Epithelial cell of prostate (primary cell): ENCODE measurements around the gene CMTM8.
A peak's percentile ranks its signal among the peaks of the same experiment; 100 is the strongest.
"Not testable (repeated sequence)": the region's sequence is repeated elsewhere in the genome, so short reads cannot be mapped to it uniquely, and the experiment has no call there.

Experiments
- DNase-seq: peaks from one replicate; pipeline ENCODE4 v3.0.0-alpha.2; 2011; ENCODE audit warnings: low read depth, low spot score
- H3K27ac ChIP-seq: fragments of 450-650 bp; 2 replicates; pipeline ENCODE4 v1.5.1; 2017; ENCODE audit warnings: mild to moderate bottlenecking

Gene CMTM8

GRCh38 chr3:32238453-32239306, at the start of gene CMTM8:
TSS of gene CMTM8 (plus strand) at chr3:32238680. CDS start at chr3:32238973, 293 bp downstream.
- no peak within 1 kb of the TSS for H3K27ac ChIP-seq
- no peak for DNase-seq

- no peak overlapping the region for H3K27ac ChIP-seq
- no peak for DNase-seq
Observed at GRCh38 chr3:32189693-32190092, 48.8 kb upstream of the CMTM8 start.

- H3K27ac ChIP-seq, DNase-seq: not testable (repeated sequence)
Observed at GRCh38 chr3:32190556-32190955, 47.9 kb upstream of the CMTM8 start.

DNA sequence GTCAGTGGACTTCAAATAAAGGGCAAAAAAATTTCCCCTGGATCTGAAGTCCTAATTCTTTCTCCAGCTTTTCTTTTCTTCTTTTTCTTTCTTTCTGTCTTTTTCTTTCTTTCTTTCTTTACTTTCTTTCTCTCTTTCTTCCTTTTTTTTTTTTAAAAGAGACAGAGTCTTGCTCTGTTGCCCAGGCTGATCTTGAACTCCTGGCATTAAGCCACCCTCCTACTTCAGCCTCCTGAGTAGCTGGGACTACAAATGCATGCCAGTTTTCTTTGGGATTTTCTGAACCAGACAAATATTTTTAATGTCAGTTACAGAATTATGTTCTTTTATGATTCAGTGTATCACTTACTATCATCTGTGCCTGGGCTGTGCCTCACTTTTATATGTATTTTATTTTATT, 45.4 kb upstream of the CMTM8 start:
- no peak overlapping the region for H3K27ac ChIP-seq
- no peak for DNase-seq

- DNase-seq, result no peak
- H3K27ac ChIP-seq, result no peak overlapping the region
Observed at GRCh38 chr3:32194653-32195052, 43.8 kb upstream of the CMTM8 start.

GRCh38 chr3:32195995-32196540, 42.4 kb upstream of the CMTM8 start:
- no peak for DNase-seq
- no peak overlapping the region for H3K27ac ChIP-seq

- H3K27ac ChIP-seq, result no peak overlapping the region
- DNase-seq, result no peak
Observed at GRCh38 chr3:32197991-32198390, 40.5 kb upstream of the CMTM8 start.

DNA sequence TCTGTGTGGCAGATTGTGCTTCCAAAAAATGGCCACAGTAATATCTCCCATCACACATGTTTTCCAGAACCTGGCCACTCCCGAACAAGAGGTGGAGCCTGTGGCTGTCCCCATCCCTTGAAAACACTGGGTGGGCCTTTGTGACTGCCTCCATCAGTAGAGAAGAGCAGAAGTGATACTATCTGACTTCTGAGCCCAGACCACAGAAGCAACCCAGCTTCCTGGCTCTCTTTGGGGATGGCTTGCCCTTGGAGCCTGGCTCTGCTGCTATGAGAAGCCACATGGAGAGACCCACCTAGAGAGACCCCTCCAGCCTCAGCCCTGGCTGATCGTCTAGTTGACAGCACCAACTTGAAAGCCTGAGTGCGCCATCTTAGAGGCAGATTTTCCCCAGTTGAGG, 39.8 kb upstream of the CMTM8 start:
- no peak overlapping the region for H3K27ac ChIP-seq
- DNase-seq, result no peak

DNA sequence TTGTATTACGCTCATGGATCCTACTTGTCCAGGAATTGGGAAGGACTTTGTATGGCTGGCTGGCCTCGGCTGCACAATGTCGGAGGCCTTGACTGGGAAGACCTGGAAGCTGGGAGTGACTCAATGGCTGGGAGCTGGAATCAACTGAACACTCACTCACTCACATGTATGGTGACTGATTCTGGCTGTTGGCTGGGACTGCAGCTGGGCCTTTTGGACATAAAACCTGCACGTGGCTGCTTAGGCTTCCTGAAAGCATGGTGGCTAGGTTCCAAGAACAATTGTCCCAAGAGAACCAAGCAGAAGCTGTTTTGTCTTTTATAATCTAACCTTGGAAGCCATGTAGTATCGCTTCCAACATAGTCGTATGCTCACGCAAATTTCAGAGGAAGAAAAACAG, 38.0 kb upstream of the CMTM8 start:
- DNase-seq, result no peak
- H3K27ac ChIP-seq, result no peak overlapping the region

DNA sequence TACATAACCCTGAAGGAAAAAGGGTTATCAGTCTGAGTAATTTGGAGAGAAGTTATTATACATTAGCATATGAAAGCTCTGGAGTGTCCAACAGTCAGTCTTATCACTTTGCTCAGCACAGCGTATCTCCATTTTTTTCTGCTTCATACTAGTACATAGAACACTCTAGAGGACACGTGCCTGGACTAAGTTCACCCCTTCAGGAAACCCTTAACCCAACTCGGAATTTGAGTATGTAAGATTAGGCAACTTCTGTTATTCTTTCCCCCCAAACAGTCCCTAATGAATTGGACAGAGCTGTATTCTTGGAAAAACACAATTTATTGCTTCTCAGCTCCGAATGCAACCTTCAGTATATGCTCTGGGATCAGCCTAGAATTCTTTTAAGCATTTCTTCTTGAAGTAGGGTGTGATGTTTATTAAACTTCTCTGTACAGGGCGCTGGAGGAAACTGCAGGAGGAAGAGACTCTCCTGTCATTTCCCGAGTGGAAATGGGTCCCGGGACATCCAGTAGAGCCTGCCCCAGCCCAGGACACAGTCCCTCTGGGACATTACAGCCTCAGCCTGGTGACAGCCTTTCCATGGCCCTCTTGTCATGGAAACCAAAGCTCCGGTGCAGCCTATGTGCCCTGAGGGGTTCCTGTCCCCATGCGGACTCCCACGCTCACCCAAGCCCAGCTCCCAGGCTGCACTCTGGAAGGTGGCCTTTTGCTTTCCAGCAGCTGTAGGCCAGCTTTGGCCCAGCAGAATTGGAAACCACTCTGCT, 37.3 kb upstream of the CMTM8 start:
- H3K27ac ChIP-seq, result no peak overlapping the region
- no peak for DNase-seq

GRCh38 chr3:32202496-32202895, 36.0 kb upstream of the CMTM8 start:
- no peak for DNase-seq
- no peak overlapping the region for H3K27ac ChIP-seq

DNA sequence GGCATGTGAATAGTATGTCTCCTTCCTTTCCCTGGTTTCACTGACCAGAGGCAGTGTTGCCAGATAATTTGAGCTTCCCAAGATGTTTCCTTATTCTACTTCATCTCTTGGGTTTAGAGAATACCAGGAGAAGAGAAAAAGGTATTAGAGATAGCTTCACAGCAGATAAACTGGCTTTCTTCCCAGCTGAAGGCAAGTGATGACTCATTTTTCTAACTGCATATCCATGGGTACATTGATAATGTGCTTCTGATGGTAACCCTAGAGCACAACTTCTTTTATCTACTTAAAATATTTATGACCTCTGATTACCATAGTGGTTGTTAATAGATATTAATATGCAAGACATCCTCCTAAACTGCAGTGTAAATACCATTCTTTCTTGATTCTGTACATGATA, 34.6 kb upstream of the CMTM8 start:
- DNase-seq, result no peak
- H3K27ac ChIP-seq, result no peak overlapping the region

GRCh38 chr3:32208447-32208846, 30.0 kb upstream of the CMTM8 start:
- H3K27ac ChIP-seq, result no peak overlapping the region
- no peak for DNase-seq

DNA sequence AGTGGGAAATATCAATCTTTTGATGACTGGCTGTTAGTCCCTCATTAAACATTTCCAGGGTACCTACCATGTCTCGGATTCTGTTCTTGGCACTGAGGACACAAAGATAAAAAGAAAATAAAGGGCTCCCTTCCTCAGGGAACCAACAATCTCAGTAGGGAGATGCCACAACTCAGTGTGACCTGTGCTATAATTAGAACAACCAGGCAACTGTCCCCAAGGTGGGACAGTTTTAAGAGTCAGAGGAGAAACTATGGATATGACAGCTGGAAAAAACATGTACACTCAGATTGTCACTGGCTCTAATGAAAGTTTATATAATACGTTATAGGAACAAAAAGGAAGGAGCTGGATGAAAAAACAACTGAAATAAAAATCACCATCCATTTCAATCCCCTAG, 23.3 kb upstream of the CMTM8 start:
- no peak overlapping the region for H3K27ac ChIP-seq
- no peak for DNase-seq

DNA sequence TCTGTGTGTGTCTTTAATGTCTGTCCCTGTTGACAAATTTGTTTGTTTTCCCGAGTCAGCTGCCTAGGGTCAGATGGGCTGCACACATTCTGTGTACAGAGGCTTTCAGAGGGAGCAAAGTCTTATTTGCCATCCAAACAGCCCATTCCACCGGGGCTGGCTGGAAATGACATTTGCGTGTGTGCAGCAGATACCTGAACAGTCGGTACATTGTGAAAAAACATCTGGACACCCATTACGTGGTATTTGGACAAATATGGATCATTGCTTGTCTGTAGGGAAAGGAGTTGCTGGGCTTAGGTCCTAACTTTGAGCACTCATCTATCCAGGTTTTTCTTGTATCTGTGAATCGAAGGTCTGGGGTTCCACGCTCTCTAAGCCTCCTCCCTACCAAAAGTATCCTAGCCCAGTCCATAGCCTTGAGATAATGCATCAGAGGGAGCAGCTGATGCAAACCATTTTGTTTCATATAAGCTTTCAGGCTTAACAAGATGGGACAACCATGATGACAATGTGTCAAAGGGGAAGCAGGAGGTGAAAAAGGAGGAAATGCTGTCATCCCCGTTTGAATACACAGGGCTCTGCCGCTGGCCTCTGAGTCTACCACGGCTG, 22.2 kb upstream of the CMTM8 start:
- DNase-seq, result no peak
- H3K27ac ChIP-seq, result no peak overlapping the region

- DNase-seq, result no peak
- no peak overlapping the region for H3K27ac ChIP-seq
Observed at GRCh38 chr3:32217339-32217738, 21.1 kb upstream of the CMTM8 start.

- no peak overlapping the region for H3K27ac ChIP-seq
- DNase-seq, result no peak
Observed at GRCh38 chr3:32219537-32219936, 18.9 kb upstream of the CMTM8 start.

DNA sequence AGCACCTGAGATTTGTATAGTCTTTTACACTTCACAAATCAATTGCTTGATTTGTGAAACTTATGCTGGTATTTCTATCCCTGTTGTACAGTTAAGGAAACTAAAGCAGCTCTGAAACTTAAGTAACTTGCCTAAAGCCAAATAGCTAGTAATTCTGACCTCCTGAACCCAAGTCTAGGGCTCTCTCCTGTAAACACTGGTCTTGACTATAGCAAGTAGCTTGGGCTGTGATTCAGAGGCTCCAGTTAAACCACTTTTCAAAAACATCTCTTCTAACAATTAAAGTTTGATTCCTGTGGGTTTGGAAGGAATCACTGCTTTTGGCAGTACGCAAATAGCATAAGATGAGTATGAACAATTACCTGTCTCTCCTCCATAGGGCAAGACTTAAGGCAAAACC, 18.5 kb upstream of the CMTM8 start:
- no peak overlapping the region for H3K27ac ChIP-seq
- DNase-seq, result peak; percentile 36

DNA sequence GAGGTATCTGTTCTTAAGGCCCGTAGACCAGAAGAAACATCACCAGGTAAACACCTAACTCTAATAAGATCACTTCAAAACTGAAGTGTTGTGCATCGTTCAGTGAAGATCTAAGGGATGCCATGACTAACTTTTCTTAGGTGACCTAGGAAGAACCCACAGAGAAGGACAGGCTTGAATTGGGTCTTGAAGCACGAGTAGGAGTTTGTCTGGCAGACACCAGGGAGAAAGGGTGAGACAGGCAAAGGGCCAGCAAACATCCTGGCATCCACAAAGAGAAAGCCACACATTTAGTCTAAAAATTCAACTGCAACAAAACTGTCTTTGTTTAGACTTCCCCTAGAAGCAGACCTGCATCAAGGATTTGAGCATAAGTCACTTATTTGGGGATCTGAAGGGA, 15.5 kb upstream of the CMTM8 start:
- H3K27ac ChIP-seq, result no peak overlapping the region
- no peak for DNase-seq

DNA sequence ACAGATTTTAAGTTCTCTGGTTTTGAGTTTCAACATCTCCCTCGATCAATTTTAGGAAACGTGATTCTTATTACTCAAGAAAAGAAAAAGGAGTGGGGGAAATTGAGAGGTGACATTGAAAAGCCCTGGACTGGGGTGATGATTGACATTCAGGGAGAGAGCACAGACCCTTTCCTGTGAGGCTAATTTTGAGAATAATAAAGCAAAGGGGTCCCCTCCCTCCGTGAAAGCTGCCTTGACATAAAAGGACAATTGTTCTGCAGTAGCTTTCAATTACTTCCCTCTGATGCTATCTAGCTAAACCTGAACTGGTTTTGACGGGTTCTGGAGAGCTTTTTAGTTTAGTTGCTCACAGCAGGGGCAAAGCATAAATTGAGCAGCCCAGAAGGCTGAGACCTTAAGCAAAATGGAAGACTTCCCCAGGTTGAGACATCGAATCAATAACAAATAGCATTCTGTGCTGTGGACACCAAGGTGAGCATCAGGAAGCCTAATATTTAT, 14.4 kb upstream of the CMTM8 start:
- no peak for DNase-seq
- H3K27ac ChIP-seq, result no peak overlapping the region
